Limb (tissue), 2 donors: ENCODE results near the gene LIMCH1.
"Not testable (repeated sequence)": the region's sequence is repeated elsewhere in the genome, so short reads cannot be mapped to it uniquely, and the experiment has no call there.

Experiments used
- DNase-seq, 2 donors: peaks; one replicate each; pipeline ENCODE4 v3.0.0-alpha.2; 2016; ENCODE audit errors: extremely low spot score in 2 of 2

The LIMCH1 gene

DNA sequence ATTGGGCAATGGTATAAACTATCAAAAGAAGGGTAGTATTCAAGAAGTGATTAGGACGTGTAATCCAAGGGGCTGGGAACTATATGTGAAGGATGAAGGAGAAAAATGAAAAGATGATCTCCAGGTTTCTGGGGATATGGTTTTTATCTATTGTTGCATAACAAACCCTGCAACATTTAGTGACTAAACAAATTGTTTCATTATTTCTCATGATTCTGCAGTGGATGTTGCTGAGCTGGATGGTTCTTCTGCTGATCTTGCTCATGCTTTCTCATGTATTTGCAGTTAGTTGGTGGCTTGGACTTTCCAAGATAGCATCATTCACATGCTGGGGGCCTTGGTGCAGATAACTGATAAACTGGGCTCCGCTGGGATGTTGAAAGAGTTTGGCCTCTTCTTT, 181.5 kb downstream of the LIMCH1 start:
- DNase-seq = no peak

DNA sequence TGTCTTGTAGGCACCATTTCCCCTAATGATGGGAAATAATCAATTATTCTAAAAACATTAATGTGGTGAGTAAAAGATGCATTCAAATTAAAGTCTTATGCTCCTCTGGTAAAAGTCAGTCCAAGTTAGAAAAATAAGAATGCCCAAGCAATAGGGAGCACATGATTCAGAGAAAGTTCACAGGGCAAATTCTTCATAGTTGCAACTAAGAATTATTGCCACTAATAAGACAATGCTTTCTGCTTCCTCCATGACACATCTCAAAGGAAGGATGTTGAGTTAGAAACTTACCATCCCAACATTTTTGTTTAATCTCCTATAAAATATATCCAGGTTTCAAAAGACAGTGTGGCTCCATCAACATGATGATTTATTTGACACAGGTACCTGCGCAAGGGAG, 184.2 kb downstream of the LIMCH1 start:
- no peak for DNase-seq

DNA sequence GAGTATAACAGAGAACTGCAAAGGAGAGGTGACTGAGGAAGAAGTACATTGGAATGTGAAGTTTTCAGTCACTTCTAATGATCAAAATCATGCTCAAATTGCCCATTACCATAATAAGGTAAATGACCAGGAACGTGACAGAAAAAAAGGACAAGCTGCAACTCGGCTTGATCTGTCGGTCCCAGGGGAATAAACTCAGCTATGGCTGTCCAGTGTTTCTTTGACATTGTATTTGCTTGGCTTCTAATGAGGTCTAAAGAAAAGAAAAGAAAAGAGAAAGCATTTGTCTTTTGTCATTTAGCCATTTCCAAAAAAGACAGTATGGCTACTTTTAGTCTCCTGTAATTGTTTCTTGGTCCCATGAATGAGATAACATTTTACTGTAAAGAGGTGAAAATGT, 185.3 kb downstream of the LIMCH1 start:
- no peak for DNase-seq

DNA sequence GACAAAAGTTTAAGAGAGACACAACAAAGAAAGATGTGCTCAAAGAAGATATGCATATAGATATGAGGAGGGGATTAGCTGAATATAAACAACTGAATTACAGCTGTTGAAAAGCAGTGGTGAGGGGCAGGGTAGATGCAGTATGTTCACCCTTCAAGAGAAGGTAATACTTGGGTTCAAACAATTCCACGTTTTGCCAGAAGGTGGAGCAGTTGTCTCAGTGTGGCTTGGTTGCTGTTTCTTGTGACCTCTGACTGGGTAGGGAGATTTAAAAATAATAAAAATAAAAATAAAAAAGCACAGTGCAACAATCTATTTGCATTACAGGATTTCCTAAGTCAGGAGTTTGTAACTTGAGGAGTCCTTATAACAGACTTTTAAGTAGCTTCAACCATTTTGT, 187.3 kb downstream of the LIMCH1 start:
- DNase-seq = no peak

DNA sequence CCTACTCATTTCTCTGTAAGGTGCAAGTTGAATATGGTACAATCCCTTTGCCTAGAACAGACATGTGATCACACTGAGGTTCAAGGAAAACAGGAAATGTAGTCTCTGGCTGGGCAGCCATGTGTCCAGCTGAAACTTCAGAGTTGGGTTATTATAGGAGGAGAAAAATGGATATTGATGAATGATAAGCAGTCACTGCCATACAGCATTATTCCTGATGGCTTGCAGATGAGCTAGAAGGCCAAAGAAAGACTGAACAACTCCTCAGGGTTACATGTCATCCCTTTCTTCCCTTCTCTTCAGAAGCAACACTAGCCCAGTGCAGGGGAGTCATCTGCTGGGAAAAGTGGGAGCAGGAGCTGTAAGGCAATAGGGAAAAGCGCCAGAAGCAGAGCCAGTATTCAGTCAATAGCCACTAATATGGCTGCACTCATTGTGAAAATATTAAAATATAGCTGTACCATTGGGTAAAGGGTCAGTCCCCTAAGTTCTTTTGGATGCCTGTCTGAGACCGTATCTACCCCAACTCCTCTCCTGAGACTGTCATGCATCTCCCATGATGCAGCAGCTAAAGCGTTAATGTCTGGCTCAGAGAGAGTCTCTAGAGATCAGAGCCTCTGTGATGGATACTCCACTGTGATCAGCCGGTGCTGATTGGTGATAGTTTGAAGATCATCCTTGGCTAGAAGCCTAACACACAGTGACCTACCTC, 190.1 kb downstream of the LIMCH1 start:
- DNase-seq = no peak

DNA sequence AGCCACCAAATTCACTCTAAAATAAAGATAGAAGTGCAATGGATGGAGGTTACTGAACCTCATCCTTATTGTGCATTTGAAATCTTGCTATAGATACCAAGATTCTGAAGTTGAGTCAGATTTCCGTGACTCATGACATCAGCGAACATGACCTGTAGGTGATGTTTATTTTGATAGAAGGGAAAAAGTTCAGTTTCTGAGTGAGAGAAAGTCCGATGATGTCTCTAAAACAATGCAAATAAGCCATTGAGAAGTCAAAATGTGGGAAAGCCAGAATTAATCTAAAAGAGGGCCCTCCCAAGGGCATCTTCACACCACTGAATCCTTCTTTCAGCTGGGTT, 190.6 kb downstream of the LIMCH1 start:
- no peak for DNase-seq

DNA sequence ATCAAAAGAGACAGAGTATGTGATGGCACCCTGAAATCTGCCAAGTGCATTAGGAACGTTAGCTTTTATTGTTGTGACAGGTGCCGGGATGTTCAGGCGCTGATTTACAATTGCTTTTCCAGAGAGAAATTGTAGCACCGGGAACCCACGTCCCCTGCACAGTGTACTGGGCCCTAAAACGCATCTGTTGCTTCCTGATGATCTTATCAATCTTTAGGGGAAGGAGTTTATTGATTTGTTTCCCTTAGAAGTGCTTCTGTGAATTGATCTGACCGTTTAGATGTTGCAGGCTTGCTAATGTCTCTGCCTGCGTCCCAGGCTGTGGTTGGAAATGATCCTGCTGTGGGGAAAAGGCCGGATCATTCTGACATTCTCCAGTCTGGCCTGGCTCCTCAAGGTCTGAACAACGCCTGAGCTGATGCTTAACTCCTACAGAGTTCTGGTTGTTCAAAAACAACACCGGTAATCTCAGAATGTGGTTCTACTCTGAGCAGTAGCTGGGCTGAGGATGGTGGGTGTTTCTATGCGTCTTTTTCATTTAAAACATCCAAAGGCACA, 193.7 kb downstream of the LIMCH1 start:
- no peak for DNase-seq

DNA sequence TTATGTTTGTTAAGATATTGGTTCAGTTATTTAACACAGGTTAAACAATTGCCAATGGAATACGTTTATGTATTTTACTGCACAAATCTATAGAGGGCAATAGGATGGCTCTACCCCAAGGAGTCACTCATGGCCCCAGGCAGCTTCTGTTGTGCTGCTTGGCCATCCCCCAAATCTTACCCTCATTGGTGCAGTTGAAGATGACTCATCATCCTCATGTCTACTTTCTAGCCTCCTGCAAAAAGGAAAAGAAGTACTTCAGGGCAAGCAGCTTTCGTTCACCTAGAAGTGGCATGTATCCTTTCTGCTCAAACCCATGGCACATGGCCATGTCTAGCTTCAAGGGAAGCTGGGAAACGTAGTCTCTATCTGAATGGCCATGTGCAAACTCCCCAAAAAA, 196.4 kb downstream of the LIMCH1 start:
- DNase-seq = no peak

DNA sequence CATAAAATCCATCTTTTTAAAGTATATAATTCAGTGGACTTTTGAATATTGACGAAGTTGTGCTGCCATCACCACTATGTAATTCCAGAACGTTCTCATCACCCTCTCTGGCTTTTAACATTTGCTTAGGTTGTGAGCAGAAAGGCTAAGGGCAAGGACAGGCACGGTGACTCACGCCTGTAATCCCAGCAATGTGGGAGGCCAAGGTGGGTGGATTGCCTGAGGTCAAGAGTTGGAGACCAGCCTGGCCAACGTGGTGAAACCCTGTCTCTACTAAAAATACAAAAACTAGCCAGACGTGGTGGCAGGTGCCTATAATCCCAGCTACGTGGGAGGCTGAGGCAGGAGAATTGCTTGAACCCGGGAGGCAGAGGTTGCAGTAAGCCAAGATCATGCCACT, 199.5 kb downstream of the LIMCH1 start:
- not testable (repeated sequence) for DNase-seq

DNA sequence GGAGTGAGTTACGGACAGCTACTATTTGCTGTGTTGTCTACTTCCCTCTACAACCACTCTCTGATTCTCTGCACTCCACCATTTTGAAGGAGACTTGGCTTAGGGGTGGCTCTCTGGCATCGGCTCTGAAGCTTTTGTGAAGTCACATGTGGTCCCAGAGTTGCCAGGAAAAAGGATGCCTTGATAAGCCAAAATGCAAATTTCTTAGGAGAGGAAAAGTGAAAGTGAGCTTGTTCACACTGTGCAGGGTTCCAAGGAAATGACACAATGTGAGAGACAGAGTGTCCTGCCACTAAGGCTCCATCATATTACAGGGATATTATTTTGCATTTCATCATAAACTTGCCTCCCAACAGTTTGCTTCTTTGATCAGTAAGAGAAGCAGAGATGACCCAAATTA, 203.4 kb downstream of the LIMCH1 start:
- DNase-seq = no peak

DNA sequence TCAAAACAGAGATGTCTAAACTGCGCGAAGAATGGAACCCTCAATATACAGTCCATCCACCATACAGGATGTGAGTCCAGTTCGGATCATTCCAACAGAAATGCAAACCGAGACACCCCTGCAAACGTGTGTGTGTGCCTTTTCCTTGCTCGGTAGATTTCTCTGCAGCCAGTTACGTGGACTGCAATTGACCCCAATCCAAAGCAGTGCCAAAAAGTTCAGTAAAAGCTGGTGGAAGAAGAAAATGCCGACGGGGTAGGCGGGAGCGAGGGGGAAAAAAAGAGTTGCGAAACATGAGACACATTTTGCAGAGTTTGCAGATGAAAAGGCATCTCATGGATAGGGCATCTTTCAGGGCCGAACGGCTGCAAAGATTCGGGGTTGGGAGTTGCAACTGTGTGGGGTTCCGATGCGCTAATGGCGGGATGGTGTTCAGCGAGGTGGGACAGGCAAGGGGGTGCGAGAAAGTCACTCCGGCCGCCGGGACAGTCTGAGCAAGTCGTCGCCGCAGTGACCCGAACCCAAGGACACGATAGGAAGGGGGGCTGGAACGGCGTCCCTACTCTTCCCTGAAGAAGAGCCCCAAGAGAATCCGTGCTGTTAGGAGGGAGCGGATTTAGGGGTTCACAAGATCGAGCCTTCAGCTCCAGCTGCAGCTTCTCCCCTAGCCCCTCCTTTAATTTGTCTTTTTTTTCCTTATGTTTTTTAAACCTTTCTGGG, 206.8 kb downstream of the LIMCH1 start:
- peak in 1 of 2 donors; percentile 41 for DNase-seq

DNA sequence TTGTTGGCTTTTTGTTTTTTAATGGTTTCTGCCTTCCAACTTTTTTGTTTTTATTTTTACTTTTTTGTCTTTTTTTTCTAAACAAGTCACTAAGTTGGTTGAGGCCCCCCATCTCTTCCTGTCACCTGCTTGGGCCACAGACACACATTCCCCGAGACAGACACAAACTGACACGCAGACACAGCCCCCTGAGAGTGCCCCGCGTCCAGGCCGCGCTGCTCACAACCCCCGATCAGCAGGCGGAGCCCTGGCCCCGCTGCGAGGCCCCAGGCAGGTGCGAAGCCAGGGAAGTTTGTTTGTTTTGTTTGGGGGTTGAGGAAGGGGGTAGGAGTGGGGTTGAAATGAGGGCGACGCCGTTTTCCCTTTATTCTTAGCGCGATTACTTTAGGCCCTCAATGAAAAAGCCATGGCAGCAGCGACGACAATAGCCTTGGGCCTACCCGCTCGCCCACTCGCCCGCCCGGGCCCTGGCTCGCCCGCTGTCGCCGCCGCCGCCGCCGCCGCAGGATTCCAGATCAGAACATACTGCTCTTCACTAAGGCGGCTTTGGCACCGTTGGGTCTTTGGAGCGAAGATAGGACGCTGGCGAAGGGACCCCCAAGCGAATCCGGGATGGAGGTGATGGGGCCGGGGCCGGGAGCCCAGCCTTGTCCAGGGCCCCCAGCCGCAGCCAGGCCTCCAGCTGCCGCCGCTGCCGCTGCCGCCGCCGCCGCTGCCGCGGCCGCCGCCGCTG, 207.5 kb downstream of the LIMCH1 start:
- DNase-seq = peak in 1 of 2 donors; percentile 37

DNA sequence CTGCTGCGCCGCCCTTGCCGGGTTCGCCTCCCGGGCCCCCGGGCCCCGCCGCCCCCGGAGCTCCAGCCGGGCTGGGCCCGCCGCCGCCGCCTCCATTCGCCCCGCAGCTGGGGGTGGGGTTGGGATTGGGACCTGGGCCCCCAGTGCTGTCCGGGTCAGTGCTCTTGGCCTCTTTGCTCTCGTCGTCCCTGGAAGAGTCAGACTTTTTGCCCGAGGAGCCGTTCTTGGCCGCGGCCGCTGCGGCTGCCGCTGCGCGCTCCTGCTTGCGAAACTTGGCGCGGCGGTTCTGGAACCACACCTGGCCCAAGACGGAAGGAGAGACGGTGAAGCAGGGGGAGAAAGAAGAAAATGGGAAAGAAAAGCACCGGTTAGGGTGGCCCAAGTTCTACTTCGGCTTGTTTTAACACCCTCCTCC, 208.1 kb downstream of the LIMCH1 start:
- DNase-seq = peak in 1 of 2 donors; percentile 51

DNA sequence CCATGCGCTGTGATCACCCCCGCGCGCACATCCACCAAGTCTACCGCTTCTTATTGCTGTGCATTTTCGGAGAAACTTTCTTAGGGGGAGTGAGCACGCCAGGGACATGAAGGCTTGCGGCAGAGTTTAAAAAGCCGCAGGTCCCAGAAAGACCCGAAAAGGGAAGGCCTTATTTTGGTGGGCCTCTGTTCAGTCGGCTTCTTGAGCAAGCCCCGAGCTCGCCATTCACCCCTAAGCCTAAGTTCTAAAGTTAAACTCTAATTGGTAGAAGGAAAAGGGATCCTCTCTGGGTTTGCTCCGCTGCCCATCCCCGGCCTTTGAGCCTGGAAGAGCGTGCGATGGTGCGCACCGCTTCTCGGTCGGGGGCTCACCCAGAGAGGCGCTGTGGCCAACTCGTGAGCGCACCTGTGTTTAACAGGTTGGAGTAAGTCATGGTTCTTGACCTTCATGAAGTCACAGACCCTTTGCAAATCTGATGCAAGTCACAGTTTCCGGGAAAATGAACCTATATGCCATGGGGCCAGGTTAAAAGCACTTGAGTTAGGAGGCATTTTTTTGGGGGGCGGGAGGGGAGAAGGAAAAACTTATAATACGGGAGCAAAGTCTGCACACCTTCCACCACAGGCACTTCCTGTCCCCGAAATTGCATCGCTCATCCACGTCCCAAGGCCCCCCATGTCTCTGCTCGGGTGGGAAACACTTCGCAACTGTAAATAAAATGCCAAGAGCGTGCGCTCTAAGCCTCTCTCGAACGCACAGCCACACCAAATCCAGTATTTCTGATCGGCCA, 208.7 kb downstream of the LIMCH1 start:
- peak in 1 of 2 donors; percentile 47 for DNase-seq

DNA sequence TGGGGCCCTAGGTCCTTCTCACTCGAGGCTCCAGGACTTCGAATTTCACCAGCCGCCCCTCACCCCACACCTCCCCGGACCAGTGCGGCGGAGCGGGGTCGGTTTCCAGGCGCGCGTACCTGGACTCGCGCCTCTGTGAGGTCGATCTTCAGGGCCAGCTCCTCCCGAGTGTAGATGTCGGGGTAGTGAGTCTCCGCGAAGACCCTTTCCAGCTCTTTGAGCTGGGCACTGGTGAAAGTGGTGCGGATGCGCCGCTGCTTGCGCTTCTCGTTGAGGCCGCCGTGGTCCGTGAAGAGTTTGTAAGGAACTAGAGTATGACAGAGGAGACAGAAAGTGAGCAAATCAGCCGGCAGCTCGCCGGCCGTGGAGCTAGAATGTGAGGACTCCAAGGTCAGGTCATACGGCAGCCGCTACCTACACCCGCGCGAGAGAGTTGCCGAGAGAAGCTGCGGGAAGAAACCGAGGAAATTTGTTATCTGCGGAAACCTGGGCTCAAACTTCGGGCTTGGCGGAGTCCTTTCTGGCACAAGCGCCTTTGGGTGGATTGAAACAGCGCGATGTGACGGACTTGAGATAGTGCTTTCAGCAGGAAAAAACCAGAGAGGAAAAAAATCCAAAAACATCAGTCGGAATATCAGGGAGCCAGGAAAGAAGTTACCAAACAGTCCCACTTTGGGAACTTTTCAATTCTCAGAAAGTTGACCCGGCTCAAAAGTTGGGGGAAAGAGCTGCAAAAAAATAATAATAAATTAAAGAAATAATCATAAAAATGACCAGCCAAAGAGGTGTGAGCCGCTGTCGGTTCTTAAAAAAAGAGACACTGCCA, 209.5 kb downstream of the LIMCH1 start:
- peak in 1 of 2 donors; percentile 56 for DNase-seq

DNA sequence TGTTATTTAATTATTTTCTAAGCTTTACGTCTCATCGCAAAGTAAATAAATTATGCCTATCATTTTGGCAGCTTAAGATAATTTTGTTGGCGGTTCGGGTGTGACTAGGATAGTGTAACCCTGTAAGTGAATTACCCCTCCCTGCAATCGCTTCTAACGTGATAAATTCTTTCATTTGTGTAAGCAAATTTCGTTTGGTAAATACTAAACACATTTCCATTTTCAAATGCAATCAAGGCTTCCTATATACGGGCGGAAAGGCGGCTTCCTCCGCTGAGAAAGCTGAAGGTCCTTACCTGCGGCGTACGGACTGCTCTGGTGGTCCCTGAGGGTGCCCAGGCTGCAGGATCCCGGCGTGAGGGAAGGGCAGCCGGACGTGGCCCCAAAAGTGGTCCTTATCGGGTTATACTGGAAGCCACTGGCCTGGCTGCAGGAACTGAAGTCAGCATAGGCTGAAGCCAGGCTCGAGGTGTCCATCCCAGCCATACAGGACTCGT, 210.2 kb downstream of the LIMCH1 start:
- peak in 1 of 2 donors; percentile 49 for DNase-seq

DNA sequence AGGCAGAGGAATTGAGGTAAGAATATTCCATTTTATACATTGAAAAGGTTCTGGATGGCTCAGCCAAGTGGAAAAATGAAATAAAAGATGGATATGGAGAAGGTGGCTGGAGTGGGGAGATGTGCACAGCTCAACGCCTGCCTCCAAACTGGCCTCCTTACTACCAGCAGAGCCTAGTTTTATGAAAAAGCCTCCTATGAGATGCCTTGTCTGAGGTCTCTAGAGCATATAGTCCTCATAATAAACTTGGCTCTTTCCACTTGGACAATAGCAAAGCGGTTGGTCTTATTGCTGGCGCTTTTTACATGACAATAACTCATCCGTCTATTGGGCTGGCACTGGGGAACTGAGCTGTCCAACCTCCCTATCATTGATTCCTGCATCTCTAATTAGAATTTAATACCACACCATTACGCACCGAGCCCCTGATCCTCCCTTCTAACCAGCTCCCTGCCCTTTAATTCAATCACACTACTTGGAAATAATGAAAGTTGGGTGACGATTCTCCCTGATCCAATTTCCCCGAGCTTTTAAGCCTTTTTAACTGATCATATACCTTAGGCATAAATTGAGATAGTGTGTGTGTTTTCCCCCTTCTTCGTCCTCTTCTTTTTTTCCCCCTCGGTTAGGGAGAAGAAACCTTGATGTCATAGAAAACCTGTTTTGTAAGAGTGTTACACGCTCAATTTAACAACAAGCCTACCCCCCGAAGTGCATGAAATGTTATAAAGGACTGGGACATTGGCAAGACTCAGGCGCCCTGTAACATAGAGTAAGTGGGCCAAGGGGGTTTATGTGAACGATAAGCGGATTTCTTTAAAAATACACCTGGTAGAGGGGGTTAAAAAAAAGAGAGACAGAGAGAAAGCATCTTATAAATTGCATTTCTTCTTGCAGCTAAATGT, 210.9 kb downstream of the LIMCH1 start, which contains the start of gene PHOX2B:
Gene PHOX2B (minus strand): TSS at position 155 of the 905 bp plus-strand sequence. CDS start 115 bp downstream, at position 40.
- DNase-seq = peak in 1 of 2 donors; percentile 37

DNA sequence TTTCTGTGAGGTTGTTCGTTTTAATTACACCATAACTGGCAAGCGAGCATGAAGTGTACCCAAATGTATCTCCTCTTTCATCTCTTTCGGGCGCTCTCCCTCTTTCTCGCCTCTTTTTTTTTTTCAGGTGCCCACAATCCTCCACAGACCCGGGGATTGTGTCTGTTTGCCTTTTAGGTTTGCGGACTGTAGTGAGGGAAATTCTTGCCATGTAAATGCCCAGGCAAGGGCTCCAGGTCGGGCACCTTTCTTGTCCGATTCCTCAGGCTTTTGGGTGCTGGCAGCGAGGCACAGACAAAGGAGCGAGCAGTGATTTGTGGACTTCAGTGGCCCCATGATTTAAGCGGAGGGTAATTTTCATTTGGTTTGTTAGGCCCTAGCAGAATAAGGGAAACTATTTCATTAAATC, 211.7 kb downstream of the LIMCH1 start:
- peak in 1 of 2 donors; percentile 56 for DNase-seq
